Subcutaneous adipose tissue (tissue), 4 donors: ENCODE data around the gene C1orf174. TPM values are rescaled to one million over a fixed set of nuclear protein-coding genes. Genes with fewer than 3 reads are reported as not detected.

Experiments
- CTCF ChIP-seq: fragments of 450-650 bp; IDR thresholded peaks from one replicate; pipeline ENCODE4 v1.5.1; 2016; ENCODE audit warnings: low read depth, mild to moderate bottlenecking, control low read depth, antibody characterized with exemption, moderate library complexity
- total RNA-seq, 4 donors: library from RNA; depleted of rRNA; stranded (reverse); fragments of >200 nt; gene quantifications; one replicate each; pipeline ENCODE4 v1.1.0, GENCODE V29; 2016

The C1orf174 gene
- total RNA-seq, 4 donors from 2014 or later: 17.0 to 21.4 (median 18.0) TPM

- TF ChIP-seq CTCF: no peak
Measured at GRCh38 chr1:3931007-3931912, 31.2 kb upstream of the C1orf174 start.

DNA sequence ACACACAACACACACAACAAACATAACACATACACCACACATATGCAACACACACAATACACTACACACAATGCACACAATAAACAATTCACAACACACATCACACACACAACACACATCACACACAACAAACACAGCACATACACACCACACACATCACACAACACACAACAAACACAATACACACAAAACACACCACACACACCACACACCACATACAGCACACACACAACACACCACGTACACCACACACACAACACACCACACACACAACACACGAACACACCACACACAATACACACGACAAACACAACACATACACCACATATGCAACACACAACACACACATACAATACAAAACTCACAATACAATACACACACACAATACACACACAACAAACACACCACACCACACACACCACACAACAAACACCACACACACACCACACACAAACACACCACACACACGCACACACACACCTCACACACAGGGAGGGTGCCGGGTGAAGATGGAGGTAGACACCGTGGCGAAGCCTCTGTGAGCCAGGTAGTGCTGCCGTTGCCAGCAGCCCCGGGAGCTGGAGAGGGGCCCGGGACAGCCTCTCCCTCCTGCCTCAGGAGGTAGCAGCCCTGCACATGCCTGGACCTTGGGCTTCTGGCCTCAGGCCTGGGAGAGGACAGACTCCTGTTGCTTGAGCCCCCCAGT is 30.4 kb upstream of the C1orf174 start:
- TF ChIP-seq CTCF: no peak

- TF ChIP-seq CTCF: no peak
Measured at GRCh38 chr1:3929126-3929525, 29.1 kb upstream of the C1orf174 start.

DNA sequence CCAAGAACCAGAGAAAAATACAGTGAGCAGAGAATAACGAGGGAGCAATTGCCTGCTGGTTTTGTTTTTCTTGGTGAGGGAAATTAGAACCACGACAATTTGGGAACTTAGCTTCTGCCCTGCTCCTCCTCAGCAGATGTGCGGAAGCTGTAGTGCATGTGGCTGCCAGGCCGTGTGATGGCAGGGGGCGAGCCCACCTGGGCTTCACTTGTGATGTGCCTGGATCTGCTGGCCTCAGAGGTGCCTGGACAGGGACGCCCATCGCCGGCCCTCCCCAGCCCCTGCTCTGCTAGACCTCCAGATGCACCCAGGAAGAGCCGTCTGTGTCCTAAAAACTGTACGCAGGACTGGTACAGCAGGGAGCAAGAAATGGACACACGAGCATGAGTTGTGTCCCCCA is 28.5 kb upstream of the C1orf174 start:
- no peak for TF ChIP-seq CTCF

DNA sequence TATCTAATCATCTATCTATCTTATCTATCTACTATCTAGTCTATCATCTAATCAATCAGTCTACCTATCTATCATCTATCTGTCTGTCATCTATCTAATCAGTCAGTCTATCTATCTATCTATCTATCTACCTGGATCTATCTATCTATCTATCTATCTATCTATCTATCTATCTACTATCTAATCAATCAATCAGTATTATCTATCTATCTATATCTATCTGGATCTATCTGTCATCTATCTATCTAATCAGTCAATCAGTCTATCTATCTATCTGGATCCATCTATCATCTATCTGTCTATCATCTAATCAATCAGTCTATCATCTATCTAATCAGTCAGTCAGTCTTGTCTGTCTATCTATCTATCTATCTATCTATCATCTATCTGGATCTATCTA is 26.9 kb upstream of the C1orf174 start:
- TF ChIP-seq CTCF: no peak

GRCh38 chr1:3925762-3926161 is 25.7 kb upstream of the C1orf174 start:
- TF ChIP-seq CTCF: no peak

- TF ChIP-seq CTCF: no peak
Measured at GRCh38 chr1:3925256-3925655, 25.2 kb upstream of the C1orf174 start.
